Endometrial microvascular endothelial cells (primary cell): ENCODE measurements around the gene CDR2. TPM values are rescaled to one million over a fixed set of nuclear protein-coding genes. Genes with fewer than 3 reads are reported as not detected.
"Not testable (repeated sequence)": the region's sequence is repeated elsewhere in the genome, so short reads cannot be mapped to it uniquely, and the experiment has no call there.

ENCODE experiments used
- in situ Hi-C: cut with HindIII; loops from 2 replicates; pipeline ENCODE4 v1.10.0; 2017; ENCODE audit warnings: low sequenced_read_pairs, low pct_unique_long_range_greater_than_20kb; ENCODE audit errors: inconsistent ontology term
- total RNA-seq: library from RNA; depleted of rRNA; stranded (reverse); fragments of >200 nt; gene quantifications from one replicate; pipeline ENCODE4 v1.2.3, GENCODE V29; 2015; ENCODE audit errors: inconsistent ontology term

Gene CDR2
- total RNA-seq, 1 donor from 2014 or later: 28.6 TPM

DNA sequence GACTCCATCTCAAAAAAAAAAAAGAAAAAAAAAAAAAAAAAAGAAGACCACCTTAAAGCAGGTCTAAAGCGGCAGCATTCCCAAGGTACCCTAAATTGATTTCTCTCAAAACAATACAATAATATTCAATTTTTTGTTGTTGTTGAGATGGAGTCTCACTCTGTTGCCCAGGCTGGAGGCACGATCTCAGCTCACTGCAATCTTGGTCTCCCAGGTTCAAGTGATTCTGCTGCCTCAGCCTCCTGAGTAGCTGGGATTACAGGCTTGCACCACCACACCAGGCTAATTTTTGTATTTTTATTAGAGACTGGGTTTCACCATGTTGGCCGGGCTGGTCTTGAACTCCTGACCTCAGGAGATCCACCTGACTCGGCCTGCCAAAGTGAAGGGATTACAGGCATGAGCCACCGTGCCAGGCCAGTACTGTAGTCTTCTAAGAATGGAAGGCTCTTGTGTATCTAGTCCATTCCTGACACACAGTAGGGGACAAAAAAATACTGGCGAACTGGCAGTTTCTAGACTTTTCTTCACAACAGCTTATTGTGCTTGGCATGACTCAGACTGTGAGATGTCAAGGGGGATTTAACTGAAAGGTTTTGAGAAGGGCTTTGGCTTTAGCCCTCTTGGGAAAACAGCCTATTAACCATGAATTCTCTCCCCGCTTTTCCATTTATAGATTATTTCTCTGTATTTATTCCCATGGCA is 17.3 kb downstream of the CDR2 start:
- in situ Hi-C loops: no loop called here

DNA sequence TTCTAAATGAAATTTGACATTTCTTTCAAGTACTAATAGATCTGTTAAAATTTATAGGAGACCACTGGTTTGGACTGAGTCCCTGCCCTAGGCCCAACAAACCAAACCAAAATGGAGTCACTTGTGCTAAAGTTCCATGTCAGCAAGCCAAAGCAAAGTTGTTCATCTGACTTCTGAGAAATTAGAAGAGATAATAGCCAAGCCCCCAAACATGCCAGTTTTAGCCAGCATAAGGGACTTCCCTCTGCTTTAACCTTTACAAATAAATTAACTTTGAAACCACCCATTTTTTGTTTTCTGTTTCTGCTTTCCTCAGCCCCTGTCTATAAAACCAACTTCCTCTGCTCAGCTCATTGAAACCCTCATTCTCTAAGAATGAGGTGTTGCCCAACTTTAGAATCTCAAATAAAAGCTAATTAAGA is 18.9 kb downstream of the CDR2 start:
- in situ Hi-C loops: no loop called here

DNA sequence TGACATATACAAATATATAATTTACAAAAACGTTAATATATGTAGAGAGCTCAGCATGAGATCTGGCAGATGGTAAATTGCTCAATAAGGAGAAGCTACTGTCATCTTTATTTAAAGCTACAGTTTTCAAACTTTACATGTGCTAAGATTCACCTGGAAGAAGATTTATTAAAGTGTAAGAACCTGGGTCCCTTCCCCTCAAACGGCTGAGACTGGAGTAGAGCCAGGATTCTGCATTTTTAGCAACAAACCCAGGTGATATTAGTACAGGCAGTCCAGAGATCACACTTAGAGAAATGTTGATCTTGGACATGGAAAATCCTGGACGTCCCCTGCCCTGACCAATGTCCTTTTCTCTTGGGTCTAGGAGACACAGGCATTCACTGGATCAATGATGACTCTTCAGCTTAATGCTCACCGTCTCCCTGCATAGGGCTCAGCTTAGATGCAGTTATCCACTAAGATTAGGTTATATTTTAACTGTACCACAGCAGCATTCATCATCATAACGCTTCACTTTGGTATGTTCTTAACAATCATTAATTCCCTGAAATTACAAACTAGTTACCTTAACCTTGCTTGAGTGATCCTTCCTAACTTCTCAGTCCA is 20.4 kb downstream of the CDR2 start:
- in situ Hi-C loops: no loop called here

DNA sequence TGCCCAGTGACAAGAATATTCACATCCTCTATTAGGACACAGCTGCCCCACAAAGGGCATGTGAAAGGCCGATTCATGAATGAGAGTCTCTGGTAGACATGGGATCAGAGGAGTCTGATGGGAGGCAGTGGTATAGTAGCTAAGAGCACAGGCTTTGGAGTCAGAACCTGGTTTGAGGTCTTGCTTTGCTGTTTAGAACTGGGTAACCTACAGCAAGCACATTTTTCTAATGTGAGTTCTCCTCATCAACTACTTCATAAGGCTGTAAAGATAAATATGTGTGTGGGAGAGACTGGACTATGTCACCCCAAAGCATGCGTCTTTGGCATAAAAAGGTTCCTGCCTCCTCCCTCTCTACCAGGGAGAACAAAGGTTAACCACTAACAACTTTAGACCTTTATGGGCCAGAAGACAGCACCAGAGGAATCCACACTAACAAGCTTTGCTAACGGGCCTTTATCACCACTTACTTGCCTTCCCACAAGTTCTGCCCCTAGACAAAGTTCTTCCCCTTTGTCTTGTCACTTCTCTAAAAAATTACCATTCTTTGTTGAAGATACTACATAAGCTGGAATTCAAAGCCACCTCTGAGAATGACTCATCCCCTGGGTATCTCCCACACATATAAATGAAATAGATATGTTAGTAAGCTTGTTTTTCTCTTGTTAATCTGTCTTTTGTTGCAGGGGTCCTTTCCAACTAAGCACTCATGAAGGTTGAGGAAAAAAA is 21.1 kb downstream of the CDR2 start:
- in situ Hi-C loops: no loop called here

DNA sequence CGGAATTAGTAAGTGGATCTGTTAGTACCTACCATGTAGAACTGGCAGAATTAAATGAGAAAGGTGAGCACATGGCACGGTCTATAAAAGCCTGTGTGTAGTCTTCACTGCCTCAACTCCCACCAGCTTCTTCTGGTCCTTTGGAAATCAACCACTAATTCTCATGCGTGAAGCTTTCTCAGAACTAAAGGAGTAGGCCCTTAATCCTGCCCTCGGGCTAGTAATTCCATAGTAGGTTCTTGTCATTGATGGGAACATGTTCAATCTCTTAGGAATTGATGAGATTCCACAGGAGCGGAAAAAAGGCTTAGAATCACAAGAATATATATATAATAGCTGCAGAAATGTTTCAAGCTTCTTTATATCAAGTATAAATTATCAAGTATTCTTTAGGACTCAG is 21.7 kb downstream of the CDR2 start:
- in situ Hi-C loops: no loop called here

DNA sequence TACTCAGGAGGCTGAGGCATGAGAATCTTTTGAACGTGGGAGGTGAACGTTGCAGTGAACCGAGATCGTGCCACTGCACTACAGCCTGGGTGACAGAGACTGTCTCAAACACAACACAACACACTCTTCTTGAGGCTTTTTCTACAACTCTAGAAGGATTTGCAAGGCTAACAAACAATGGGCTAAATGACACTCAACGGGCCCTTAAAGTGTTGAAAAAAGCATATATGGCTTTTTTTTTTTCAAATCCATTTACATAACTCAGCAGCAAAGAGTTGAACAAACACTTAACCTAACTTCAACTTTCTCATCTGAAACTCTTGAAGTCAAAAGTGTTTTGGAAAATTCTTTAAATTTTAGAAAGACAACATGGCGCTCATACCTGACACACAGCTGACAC is 22.3 kb downstream of the CDR2 start:
- in situ Hi-C loops: no loop called here

DNA sequence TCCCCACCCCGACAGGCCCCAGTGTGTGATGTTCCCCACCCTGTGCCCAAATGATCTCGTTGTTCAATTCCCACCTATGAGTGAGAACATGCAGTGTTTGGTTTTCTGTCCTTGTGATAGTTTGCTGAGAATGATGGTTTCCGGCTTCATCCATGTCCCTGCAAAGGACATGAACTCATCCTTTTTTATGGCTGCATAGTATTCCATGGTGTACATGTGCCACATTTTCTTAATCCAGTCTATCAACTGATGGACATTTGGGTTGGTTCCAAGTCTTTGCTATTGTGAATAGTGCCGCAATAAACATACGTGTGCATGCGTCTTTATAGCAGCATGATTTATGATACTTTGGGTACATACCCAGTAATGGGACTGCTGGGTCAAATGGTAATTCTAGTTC is 23.4 kb downstream of the CDR2 start:
- in situ Hi-C loops: not testable (repeated sequence)

DNA sequence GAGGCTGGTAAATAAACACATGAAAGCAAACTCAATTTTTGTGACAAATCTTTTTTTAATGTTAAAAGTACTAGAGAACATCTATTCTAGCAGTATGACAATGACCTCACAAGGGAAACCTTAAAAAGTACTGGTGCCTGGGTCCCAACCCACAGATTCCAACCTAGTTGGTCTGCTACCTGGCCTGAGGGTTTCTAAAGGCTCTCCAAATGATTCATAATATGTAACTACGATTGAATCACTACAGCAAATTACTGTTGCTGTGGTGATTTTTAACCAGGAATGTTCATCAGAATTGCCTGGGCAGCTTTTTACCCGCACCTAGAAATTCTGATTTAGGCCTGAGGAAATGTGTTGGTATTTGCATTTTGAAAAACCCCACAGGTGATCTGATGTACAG is 26.1 kb downstream of the CDR2 start:
- in situ Hi-C loops: no loop called here

DNA sequence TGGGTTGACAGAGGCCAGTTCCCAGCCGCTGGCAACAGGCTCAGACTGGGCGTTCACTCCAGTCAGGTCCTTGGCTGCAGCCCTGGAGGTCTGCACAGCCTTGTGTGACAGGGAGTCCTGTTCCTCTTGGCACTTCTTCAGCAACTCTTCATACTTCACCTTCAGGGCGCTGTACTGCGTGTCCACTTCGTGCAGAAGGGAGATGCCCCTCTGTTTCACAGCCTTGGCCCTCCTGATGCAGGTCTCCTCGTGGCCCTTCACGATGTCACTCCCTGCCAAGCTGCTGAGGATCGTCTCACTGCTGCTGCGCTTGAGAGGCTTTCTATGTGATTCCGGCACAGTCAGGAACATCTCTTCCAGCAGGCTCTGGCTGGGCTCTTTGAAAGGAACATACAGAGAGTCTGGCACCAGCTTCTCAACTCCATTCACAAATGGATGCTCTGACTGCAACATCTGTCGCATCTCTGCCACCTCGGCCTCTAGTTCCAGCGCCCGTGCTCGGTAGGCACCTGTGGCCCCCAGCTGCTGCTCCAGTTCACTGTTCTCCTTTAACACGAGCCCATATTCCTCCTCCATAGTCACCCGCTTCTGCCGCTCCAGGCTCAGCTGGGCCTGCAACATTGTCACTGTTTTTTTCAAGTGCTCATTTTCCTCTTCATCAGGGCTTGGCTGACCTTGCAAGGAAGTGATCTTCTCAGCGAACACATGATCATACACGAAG is 27.2 kb downstream of the CDR2 start:
- in situ Hi-C loops: no loop called here

DNA sequence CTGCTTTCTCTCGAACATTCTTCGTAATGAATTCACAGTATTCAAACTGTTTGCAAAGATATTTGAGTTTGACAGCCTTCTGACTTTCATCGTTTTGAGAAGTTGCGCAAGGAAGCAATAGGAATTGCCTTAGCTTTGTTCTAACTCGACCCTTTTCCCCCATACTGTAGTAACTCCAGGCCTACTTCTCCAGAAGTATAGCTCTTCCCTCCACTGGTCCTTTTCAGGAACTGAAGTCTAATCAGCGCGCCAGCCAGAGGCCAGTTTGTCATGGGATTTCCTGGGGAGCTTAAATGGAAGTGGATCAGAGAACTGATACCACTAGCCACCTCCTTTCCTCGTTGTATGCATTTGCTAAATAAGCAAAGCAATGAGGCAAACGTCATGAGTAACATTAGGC is 27.9 kb downstream of the CDR2 start:
- in situ Hi-C loops: no loop called here

DNA sequence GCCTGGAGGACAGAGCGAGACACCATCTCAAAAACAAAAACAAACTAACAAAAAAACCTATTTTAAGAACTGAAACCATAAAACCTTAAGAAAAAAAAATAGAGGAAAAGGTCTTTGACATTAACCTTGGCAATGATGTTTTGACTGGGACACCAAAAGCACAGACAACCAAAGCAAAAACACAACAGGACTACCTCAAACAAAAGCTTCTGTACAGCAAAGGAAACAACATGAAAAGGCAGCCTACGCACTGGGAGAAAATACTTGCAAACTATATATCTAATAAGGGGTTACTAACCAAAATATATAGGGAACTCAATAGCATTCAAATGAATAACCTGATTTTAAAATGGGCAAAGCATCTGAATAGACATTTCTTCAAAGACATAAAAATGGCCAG is 32.3 kb downstream of the CDR2 start:
- in situ Hi-C loops: no loop called here

DNA sequence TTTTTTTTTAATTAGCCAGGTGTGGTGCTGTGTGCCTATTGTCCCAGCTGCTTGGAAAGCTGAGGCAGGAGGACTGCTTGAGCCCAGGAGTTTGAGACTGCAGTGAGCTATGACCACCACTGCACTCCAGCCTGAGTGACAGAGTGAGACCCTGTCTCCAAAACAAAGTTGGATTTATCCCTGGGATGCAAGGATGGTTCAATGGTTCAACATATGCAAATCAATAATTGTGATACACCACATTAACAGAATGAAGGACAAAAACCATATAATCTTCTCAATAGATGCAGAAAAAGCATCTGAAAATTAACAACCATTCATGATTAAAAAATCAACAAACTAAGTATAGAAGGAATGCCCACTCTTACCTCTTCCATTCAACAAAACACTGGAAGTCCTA is 33.5 kb downstream of the CDR2 start:
- in situ Hi-C loops: no loop called here

DNA sequence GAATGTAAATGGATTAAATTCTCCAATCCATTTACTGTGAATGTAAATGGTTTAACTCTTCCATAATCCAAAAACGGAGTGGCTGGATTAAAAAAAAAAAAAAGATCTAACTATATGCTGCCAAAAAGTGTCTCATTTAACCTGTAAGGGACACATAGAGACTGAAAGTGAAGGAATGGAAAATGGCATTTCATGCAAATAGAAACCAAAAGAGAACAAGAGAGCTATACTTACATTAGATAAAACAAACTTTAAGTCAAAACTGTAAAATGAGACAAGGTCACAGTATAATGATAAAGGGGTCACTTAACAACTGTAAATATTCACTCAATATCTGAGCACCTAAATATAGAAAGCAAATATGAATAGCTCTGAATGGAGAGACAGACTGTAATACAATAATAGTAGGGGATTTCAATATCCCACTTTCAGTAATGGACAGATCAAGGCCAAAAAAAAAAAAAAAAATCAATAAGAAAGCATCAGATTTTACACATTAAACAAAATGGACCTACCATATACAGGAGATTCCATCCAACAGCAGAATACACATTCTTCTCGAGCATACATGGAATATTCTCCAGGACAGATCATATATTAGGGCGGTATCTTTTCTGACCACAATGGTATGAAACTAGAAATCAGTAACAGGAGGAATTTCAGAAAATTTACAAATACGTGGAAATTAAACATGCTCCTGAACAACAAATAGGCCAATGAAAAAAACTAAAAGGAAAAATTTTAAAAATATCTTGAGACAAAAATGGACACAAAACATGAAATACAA is 36.4 kb downstream of the CDR2 start:
- in situ Hi-C loops: no loop called here

DNA sequence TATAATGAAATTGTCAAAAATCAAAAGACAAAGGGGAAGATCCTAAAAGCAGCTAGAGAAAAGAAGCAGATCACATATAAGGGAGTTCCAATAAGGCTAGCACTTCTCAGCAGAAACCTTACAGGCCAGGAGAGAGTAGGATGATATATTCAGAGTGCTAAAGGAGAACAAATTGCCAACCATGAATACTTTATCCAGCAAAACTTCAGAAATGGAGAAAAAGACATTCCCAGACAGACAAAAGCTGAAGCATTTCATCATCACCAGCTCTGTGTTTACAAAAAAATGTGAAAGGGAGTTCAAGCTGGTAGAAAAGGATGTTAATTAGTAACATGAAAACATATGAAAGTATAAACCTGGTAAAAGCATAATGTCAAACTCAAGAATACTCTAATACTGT is 37.4 kb downstream of the CDR2 start:
- in situ Hi-C loops: no loop called here

DNA sequence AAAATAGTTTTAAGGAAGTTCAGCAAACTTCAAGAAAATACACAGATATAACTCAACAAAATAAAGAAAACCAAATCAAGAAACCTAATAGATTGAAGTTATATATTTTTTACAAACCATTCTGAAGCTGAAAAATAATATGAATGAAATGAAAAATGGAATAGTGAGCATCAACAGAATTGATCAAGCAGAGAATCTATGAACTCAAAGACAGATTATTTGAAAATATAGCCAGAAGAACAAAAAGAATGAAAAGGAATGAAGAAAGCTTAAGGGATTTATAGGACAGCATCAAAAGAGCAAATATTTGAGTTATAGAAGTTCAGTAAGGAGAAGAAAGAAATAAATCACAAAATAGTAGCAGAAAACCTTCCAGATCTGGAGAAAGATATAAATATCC is 37.8 kb downstream of the CDR2 start:
- in situ Hi-C loops: no loop called here

DNA sequence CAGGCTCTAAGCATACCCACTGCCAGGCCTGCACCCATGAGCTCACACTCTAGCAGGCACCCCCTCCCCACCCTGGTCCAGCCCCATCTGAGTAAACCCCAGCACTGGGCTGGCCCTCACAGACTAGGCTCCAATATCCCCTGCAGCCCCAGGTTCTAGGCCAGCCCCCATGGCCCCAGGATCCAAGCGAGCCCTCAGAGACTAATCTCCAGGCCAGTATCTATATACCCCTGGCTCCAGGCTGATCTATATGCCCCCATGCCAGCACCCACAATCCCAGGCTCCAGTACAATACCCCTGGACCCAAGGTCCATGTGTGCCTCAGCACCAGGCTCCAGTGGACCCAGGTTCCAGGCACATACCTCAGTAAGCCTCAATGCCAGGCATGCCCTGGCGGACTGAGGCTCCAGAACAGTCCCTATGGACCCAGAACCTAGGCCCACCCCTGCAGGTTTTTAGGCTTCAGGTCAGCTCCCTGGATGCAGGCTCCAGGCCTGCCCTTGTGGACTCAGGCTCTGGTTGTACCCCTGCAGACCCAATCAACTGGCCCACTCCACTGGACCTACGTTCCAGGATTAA is 38.7 kb downstream of the CDR2 start:
- in situ Hi-C loops: no loop called here

DNA sequence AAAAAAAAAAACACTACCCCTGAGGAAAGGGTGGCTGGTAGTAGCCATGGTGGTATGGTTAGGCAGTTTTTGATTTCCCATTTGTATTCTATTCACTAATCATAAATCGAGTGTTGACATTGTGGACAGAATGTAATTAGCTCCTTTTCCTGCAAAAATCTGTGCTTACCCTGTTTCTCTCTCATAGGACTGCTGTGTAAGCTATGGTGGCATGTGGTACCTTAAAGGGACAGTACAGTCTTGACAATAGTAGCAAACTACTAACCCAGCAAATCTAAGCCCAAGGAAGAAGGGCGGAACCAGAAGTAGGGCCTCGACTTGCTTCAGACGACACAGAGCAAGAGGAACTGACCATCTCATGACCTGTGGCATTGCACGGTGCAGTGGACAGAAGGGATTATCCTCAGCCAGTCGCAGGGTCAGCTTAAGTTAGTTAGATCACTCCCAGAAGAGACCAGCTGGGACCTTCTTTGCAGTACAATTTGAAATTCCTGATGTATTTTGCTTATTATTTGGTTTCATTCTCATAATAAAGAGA is 40.9 kb downstream of the CDR2 start:
- in situ Hi-C loops: no loop called here

DNA sequence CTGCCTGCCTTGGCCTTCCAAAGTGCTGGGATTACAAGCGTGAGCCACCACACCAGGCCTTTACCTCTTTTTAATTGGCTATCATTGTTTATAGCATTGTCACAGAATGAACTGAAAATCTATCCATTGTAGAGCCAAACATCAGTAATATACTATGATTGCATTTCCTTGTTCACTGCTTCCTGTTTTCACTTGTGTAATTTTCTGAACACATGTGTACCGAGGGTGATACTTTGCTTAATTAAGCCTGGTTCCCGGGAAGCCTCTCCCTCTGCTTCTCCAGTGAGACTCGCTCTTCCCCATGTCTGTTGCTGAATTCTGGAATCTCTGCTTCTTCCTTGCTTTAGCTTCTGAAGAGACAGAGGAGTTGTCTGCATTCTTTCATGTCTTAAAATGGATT is 44.1 kb downstream of the CDR2 start:
- in situ Hi-C loops: no loop called here
